Esophagus squamous epithelium (tissue), 5 donors: ENCODE data around the gene DDAH2. TPM values are rescaled to one million over a fixed set of nuclear protein-coding genes. Genes with fewer than 3 reads are reported as not detected.

Experiments used
- DNase-seq: peaks from one replicate; lab custom pipeline; 2025; lab: John Stamatoyannopoulos, UW
- H3K27ac ChIP-seq, 4 donors: fragments of 200-600 bp; sonication (generic); one replicate each; pipeline ENCODE4 v1.5.1; 2016 to 2019; ENCODE audit warnings: mild to moderate bottlenecking in 1 of 4
- H3K27me3 ChIP-seq, 4 donors: fragments of 200-600 bp; sonication (generic); 1 replicate in 3 of 4; 2 replicates in 1 of 4; pipeline versions ENCODE4 v1.5.1 to v1.6.0; 2017 to 2021; ENCODE audit warnings: antibody characterized with exemption in 1 of 4
- H3K36me3 ChIP-seq, 3 donors: fragments of 200-600 bp; sonication (generic); one replicate each; pipeline ENCODE4 v1.5.1; 2016 to 2019
- H3K4me1 ChIP-seq, 3 donors: fragments of 200-600 bp; sonication (generic); one replicate each; pipeline ENCODE4 v1.5.1; 2017 to 2019
- H3K4me3 ChIP-seq, 4 donors: fragments of 200-600 bp; sonication (generic); 1 replicate in 3 of 4; 2 replicates in 1 of 4; pipeline ENCODE4 v1.5.1; 2016 to 2019; ENCODE audit warnings: mild to moderate bottlenecking in 2 of 4, moderate library complexity in 1 of 4
- H3K9me3 ChIP-seq, 3 donors: fragments of 200-600 bp; sonication (generic); one replicate each; pipeline ENCODE4 v1.5.1; 2016 to 2019
- POLR2A ChIP-seq, 4 donors: fragments of 450-650 bp; IDR thresholded peaks; one replicate each; pipeline ENCODE4 v1.6.1; 2017; ENCODE audit warnings: antibody characterized with exemption in 4 of 4, mild to moderate bottlenecking in 4 of 4, moderate library complexity in 3 of 4
- WGBS, 2 donors: methylation state at CpG; one replicate each; pipeline ENCODE4 v1.1.5; 2018; 5-methylcytosine and 5-hydroxymethylcytosine counted together
- intact Hi-C: fragments of 100-400 bp; cut with DNase I; formaldehyde crosslinking; loops from one replicate; pipeline ENCODE4 v1.15.0; 2022
- total RNA-seq, 4 donors: library from RNA; depleted of rRNA; stranded (reverse); fragments of >200 nt; gene quantifications; one replicate each; pipeline ENCODE4 v1.1.0, GENCODE V29; 2016
- TF ChIP-seq, protein P1 (sequence below), 6 experiments: fragments of 450-650 bp in 4 of 6; fragments of 200-600 bp in 2 of 6; sonication (generic) in 2 of 6; IDR thresholded peaks; one replicate each; pipeline ENCODE4 v1.5.1; 2016 to 2019; ENCODE audit warnings: antibody characterized with exemption in 6 of 6, mild to moderate bottlenecking in 4 of 6, moderate library complexity in 4 of 6
- donor health status: DM: yes; HTN: yes; CAD: no.

Gene DDAH2
- total RNA-seq, 4 donors from 2014 or later: 16.4 to 59.3 (median 28.2) TPM

DNA sequence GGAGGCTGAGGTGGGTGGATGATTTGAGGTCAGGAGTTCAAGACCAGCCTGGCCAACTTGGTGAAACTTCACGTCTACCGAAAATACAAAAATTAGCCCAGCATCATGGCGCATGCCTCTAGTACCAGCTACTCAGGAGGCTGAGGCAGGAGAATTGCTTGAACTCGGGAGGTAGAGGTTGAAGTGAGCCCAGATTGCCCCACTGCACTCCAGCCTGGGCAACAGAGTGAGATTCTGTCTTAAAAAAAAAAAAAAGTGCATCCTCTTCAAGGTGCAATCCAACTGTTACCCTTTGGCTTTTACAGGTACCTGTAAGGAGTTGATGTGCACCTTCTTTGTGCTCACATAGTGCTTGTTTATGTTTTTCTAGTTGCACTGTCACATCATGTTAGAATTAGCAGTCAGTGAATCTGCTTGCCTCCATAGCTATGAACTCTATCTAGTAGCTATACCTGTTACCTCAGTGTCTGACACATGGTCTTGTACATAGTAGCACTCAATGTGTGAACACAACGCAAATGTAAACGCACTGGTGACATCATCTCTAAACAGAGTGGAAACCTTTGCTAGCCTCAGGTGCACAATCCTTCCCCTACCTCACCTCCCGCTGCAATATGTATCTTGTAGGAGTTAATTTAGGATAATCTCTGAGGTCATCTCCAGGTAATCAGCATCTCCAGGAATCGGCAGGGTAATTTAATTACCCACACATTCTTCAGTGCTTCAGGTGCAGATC lies 20.4 kb upstream of the DDAH2 start:
- TF ChIP-seq POLR2A (IDR thresholded peaks at IDR 0.05): no peak
- H3K27ac ChIP-seq: no peak overlapping the region
- H3K27me3 ChIP-seq: no peaks in the 10 kb centered on the region
- 88 to 90% methylated on average over 5 to 8 of the region's 8 CpGs for WGBS, 2 donors
- DNase-seq: no peak
- no peaks in the 10 kb centered on the region for H3K9me3 ChIP-seq
- intact Hi-C loops: no loop called here
- no peaks in the 10 kb centered on the region for H3K4me1 ChIP-seq
- H3K36me3 ChIP-seq: peaks cover 0 to 11% (median 0%) of the 10 kb centered on the region in 3 donors
- H3K4me3 ChIP-seq: no peak overlapping the region

DNA sequence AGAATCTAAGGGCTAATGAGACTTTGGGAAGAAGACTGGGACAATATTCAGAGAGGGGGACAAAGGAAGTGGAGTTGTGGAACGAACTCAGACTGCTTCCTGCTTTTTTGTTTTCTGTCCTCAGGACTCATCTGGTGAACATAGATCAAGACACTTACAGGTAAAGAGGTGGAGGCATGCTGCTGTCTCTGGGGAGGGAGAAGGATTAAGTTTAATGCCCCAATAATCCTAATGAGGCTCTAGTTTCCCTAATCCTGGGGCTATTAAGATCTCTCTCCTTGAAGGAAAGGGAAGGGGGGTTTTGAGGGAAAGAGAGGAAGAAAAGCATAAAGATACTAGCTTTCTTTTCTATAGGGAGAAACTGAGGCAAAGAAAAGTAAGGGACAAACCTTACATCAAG lies 15.3 kb upstream of the DDAH2 start:
- H3K27me3 ChIP-seq: no peaks in the 10 kb centered on the region
- H3K27ac ChIP-seq: no peak overlapping the region
- TF ChIP-seq, protein P1, sequence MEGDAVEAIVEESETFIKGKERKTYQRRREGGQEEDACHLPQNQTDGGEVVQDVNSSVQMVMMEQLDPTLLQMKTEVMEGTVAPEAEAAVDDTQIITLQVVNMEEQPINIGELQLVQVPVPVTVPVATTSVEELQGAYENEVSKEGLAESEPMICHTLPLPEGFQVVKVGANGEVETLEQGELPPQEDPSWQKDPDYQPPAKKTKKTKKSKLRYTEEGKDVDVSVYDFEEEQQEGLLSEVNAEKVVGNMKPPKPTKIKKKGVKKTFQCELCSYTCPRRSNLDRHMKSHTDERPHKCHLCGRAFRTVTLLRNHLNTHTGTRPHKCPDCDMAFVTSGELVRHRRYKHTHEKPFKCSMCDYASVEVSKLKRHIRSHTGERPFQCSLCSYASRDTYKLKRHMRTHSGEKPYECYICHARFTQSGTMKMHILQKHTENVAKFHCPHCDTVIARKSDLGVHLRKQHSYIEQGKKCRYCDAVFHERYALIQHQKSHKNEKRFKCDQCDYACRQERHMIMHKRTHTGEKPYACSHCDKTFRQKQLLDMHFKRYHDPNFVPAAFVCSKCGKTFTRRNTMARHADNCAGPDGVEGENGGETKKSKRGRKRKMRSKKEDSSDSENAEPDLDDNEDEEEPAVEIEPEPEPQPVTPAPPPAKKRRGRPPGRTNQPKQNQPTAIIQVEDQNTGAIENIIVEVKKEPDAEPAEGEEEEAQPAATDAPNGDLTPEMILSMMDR (IDR thresholded peaks at IDR 0.05): no peak
- TF ChIP-seq POLR2A (IDR thresholded peaks at IDR 0.05): no peak
- H3K4me1 ChIP-seq: peaks cover 0 to 13% (median 9%) of the 10 kb centered on the region in 3 donors
- DNase-seq: no peak
- H3K4me3 ChIP-seq: no peak overlapping the region
- 48 to 57% methylated on average over 1 of the region's 1 CpG for WGBS, 2 donors
- intact Hi-C loops: no loop called here
- no peaks in the 10 kb centered on the region for H3K9me3 ChIP-seq
- peaks cover 0 to 11% (median 0%) of the 10 kb centered on the region in 3 donors for H3K36me3 ChIP-seq

DNA sequence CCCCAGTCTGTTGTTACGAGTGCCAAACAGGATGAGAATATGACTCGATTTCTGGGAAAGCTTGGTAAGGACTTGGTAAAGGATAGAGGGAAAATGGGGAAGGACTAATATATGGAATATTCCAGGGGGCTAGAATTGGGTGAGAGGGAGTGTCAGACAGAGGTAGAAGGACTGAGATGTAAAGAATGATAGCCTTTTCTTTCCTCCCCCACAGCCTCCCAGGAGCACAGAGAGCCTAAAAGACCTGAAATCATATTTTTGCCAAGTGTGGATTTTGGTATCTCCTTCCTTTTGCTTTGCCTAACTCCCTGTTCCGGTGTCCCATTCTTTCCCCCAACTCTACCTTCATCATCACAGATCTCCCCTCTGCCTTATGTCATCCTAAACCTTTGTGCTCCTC lies 13.8 kb upstream of the DDAH2 start:
- H3K9me3 ChIP-seq: no peaks in the 10 kb centered on the region
- H3K4me1 ChIP-seq: peaks cover 14 to 28% (median 23%) of the 10 kb centered on the region in 3 donors
- TF ChIP-seq POLR2A (IDR thresholded peaks at IDR 0.05): no peak
- TF ChIP-seq, protein P1 (IDR thresholded peaks at IDR 0.05): no peak
- H3K27ac ChIP-seq: no peak overlapping the region
- H3K4me3 ChIP-seq: no peak overlapping the region
- no peak for DNase-seq
- 67 to 69% methylated on average over 3 of the region's 3 CpGs for WGBS, 2 donors
- peaks cover 0 to 11% (median 0%) of the 10 kb centered on the region in 3 donors for H3K36me3 ChIP-seq
- H3K27me3 ChIP-seq: no peaks in the 10 kb centered on the region
- intact Hi-C loops: no loop called here

DNA sequence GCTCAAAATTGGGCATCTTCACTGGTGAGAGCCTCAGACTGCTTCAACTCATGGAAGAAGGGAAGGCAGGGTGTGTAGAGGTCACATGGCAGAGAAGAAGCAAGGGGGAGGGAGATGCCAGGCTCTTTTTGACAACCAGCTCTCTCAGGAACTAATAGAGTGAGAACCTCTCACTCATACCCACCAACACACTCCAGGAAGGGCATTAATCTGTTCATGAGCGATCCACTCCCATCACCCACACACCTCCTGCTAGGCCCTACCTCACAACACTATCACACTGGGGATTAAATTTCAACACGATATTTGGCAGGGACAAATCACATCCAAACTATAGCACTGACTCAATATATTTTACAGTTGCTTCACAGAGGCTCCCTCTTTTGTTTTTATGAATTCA lies 12.7 kb upstream of the DDAH2 start:
- Histone ChIP-seq H3K4me1 (peaks cover 23 to 39% (median 32%) of the 10 kb centered on the region in 3 donors), H3K36me3 (peaks cover 0 to under 1% (median 0%) of the 10 kb centered on the region in 3 donors), H3K4me3 (no peak overlapping the region), H3K27me3 (no peaks in the 10 kb centered on the region), H3K9me3 (no peaks in the 10 kb centered on the region), H3K27ac (no peak overlapping the region)
- 67 to 68% methylated on average over 2 of the region's 2 CpGs for WGBS, 2 donors
- DNase-seq: no peak
- intact Hi-C loops: no loop called here
- TF ChIP-seq, protein P1 (IDR thresholded peaks at IDR 0.05): no peak
- TF ChIP-seq POLR2A (IDR thresholded peaks at IDR 0.05): no peak

DNA sequence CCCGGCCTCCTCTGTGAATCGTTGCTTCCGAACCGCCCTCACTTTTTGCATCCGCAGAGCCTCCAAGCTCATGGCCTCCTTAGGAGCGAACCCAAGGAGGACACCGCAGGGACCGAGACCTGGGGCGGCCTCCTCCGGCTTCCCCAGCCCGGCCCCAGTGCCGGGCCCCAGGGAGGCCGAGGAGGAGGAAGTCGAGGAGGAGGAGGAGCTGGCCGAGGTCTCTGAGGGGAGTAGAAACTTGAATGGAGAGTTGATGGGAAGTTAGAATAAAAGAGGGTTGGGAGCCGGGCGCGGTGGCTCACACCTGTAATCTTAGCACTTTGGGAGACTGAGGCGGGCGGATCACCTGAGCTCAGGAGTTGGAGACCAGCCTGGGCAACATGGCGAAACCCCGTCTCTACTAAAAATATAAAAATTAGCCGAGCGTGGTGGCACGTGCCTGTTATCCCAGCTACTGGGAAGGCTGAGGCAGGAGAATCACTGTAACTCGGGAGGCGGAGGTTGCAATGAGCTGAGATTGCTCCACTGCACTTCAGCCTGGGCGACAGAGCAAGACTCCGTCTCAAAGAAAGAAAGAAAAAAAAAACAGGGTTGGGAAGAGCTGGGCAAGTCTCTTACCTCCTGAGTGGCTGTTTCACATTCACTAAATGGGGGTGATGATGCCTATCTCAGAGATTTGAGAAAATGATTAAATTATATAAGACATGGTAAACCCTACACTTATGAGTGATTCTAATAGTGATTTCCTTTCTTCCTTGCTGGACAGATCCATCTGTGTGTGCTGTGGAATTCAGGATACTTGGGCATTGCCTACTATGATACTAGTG lies 11.5 kb upstream of the DDAH2 start:
- Histone ChIP-seq H3K27me3 (no peaks in the 10 kb centered on the region), H3K9me3 (no peaks in the 10 kb centered on the region), H3K27ac (peak overlapping the region; percentile 83 to 97 (median 91)), H3K4me1 (peaks cover 27 to 44% (median 36%) of the 10 kb centered on the region in 3 donors), H3K4me3 (peak overlapping the region; percentile 56 to 81 (median 72)), H3K36me3 (no peaks in the 10 kb centered on the region)
- intact Hi-C loops: no loop called here
- WGBS, 2 donors: 19 to 30% methylated on average over 15 to 18 of the region's 29 CpGs
- TF ChIP-seq, protein P1 (IDR thresholded peaks at IDR 0.05): no peak
- no peak for TF ChIP-seq POLR2A (IDR thresholded peaks at IDR 0.05)
- DNase-seq: no peak
